CD4-positive, alpha-beta T cell treated with Interferon gamma for 1 hour (primary cell): ENCODE measurements around the gene DDX56.
"Not testable (repeated sequence)": the region's sequence is repeated elsewhere in the genome, so short reads cannot be mapped to it uniquely, and the experiment has no call there.

Experiments used
- DNase-seq: peaks from one replicate; pipeline ENCODE4 v3.0.0-alpha.2; 2020

The DDX56 gene

GRCh38 chr7:44561962-44562621 lies 11.6 kb downstream of the DDX56 start:
- DNase-seq = no peak

GRCh38 chr7:44561481-44561880 lies 12.2 kb downstream of the DDX56 start:
- no peak for DNase-seq

GRCh38 chr7:44559485-44559884 lies 14.2 kb downstream of the DDX56 start:
- DNase-seq = no peak

- no peak for DNase-seq
Measured at GRCh38 chr7:44557485-44557884, 16.2 kb downstream of the DDX56 start.

- DNase-seq = no peak
Measured at GRCh38 chr7:44555350-44555749, 18.4 kb downstream of the DDX56 start.

- DNase-seq = not testable (repeated sequence)
Measured at GRCh38 chr7:44552473-44553005, 21.2 kb downstream of the DDX56 start.

- no peak for DNase-seq
Measured at GRCh38 chr7:44549457-44549856, 24.3 kb downstream of the DDX56 start.

GRCh38 chr7:44548893-44549292 lies 24.8 kb downstream of the DDX56 start:
- DNase-seq = no peak

GRCh38 chr7:44547536-44548231 lies 26.0 kb downstream of the DDX56 start:
- DNase-seq = no peak

GRCh38 chr7:44541876-44542610 lies 31.7 kb downstream of the DDX56 start:
- no peak for DNase-seq

- DNase-seq = no peak
Measured at GRCh38 chr7:44541028-44541869, 32.5 kb downstream of the DDX56 start, which contains the start of gene NPC1L1. Gene NPC1L1, minus strand, starts transcription at chr7:44541330. Its CDS starts 71 bp downstream, at chr7:44541259.

- DNase-seq = no peak
Measured at GRCh38 chr7:44540592-44541027, 33.1 kb downstream of the DDX56 start.

- DNase-seq = no peak
Measured at GRCh38 chr7:44539669-44540506, 33.8 kb downstream of the DDX56 start.

GRCh38 chr7:44538798-44539668 lies 34.7 kb downstream of the DDX56 start:
- no peak for DNase-seq

GRCh38 chr7:44538093-44538797 lies 35.5 kb downstream of the DDX56 start:
- no peak for DNase-seq

- no peak for DNase-seq
Measured at GRCh38 chr7:44537442-44537841, 36.3 kb downstream of the DDX56 start.

GRCh38 chr7:44536090-44536489 lies 37.6 kb downstream of the DDX56 start:
- no peak for DNase-seq

GRCh38 chr7:44535348-44536064 lies 38.2 kb downstream of the DDX56 start:
- DNase-seq = no peak

GRCh38 chr7:44534501-44534900 lies 39.2 kb downstream of the DDX56 start:
- DNase-seq = peak; percentile 29
